Mesenchymal stem cell (in vitro differentiated cells and primary cell): Measurements from ENCODE around the gene FNBP1.

Experiments
- DNase-seq: peaks from one replicate; pipeline ENCODE4 v3.0.0-alpha.2; 2013
- H2AFZ ChIP-seq: one replicate; pipeline ENCODE4 v1.6.1; 2013; ENCODE audit warnings: low read depth, mild to moderate bottlenecking, control low read depth, inconsistent platforms, low read length, moderate library complexity
- H2AK5ac ChIP-seq: 2 replicates; pipeline ENCODE4 v1.6.1; 2013; ENCODE audit warnings: low read length, moderate library complexity, mild to moderate bottlenecking, inconsistent platforms; ENCODE audit not compliant: severe bottlenecking
- H2BK120ac ChIP-seq: one replicate; pipeline ENCODE4 v1.6.1; 2013; ENCODE audit warnings: low read depth, mild to moderate bottlenecking, inconsistent platforms, low read length, moderate library complexity
- H2BK12ac ChIP-seq, 2 experiments: one replicate each; pipeline ENCODE4 v1.6.1; 2013; ENCODE audit warnings: inconsistent platforms in 2 of 2, low read length in 2 of 2, mild to moderate bottlenecking in 2 of 2, moderate library complexity in 2 of 2, control low read depth in 1 of 2
- H2BK15ac ChIP-seq: one replicate; pipeline ENCODE4 v1.6.1; 2013; ENCODE audit warnings: mild to moderate bottlenecking, low read depth, inconsistent platforms; ENCODE audit not compliant: poor library complexity, severe bottlenecking
- H2BK5ac ChIP-seq: 2 replicates; pipeline ENCODE4 v1.6.1; 2013; ENCODE audit warnings: low read depth, mild to moderate bottlenecking, low read length, control low read depth, inconsistent platforms; ENCODE audit not compliant: poor library complexity, severe bottlenecking
- H3K14ac ChIP-seq, 2 experiments: one replicate each; pipeline ENCODE4 v1.6.1; 2013; ENCODE audit warnings: inconsistent platforms in 2 of 2, low read length in 2 of 2, control low read depth in 1 of 2, mild to moderate bottlenecking in 1 of 2, moderate library complexity in 1 of 2
- H3K18ac ChIP-seq, 2 experiments: one replicate each; pipeline ENCODE4 v1.6.1; 2013; ENCODE audit warnings: inconsistent platforms in 2 of 2, low read length in 2 of 2, control low read depth in 1 of 2, low read depth in 1 of 2, mild to moderate bottlenecking in 1 of 2
- H3K23ac ChIP-seq, 2 experiments: one replicate each; pipeline ENCODE4 v1.6.1; 2013; ENCODE audit warnings: inconsistent platforms in 2 of 2, low read length in 2 of 2, mild to moderate bottlenecking in 2 of 2, moderate library complexity in 2 of 2, control low read depth in 1 of 2
- H3K27ac ChIP-seq: 2 replicates; pipeline ENCODE4 v1.5.1; 2013; ENCODE audit warnings: mild to moderate bottlenecking, moderate library complexity, low read length, control low read depth, inconsistent platforms; ENCODE audit not compliant: poor library complexity, severe bottlenecking
- H3K27me3 ChIP-seq, 2 experiments: 2 replicates each; pipeline versions ENCODE4 v1.6.1 to v1.7.0; 2013; ENCODE audit warnings: low read length in 2 of 2, mild to moderate bottlenecking in 2 of 2, moderate library complexity in 2 of 2, control low read depth in 1 of 2, inconsistent platforms in 1 of 2; ENCODE audit not compliant: control insufficient read depth in 1 of 2, insufficient read depth in 1 of 2
- H3K36me3 ChIP-seq, 2 experiments: 2 replicates each; pipeline versions ENCODE4 v1.6.1 to v1.7.0; 2013; ENCODE audit warnings: low read length in 2 of 2, control low read depth in 1 of 2, inconsistent platforms in 1 of 2, low read depth in 1 of 2, mild to moderate bottlenecking in 1 of 2; ENCODE audit not compliant: insufficient read depth in 2 of 2, control insufficient read depth in 1 of 2
- H3K4ac ChIP-seq, 2 experiments: one replicate each; pipeline ENCODE4 v1.6.1; 2013; ENCODE audit warnings: inconsistent platforms in 2 of 2, low read length in 2 of 2, mild to moderate bottlenecking in 2 of 2, moderate library complexity in 2 of 2, control low read depth in 1 of 2, low read depth in 1 of 2
- H3K4me1 ChIP-seq: 2 replicates; pipeline ENCODE4 v1.6.1; 2013; ENCODE audit warnings: low read depth, low read length, control low read depth; ENCODE audit not compliant: control insufficient read depth, insufficient read depth
- H3K4me2 ChIP-seq: 2 replicates; pipeline ENCODE4 v1.6.1; 2013; ENCODE audit warnings: low read length, mild to moderate bottlenecking, inconsistent platforms; ENCODE audit not compliant: poor library complexity, severe bottlenecking
- H3K4me3 ChIP-seq, 2 experiments: 2 replicates each; pipeline versions ENCODE4 v1.5.1 to v1.7.0; 2013; ENCODE audit warnings: low read length in 2 of 2, mild to moderate bottlenecking in 2 of 2, control low read depth in 1 of 2, low read depth in 1 of 2; ENCODE audit not compliant: insufficient read depth in 1 of 2
- H3K79me1 ChIP-seq: replicated peaks from 2 replicates; pipeline ENCODE4 v1.6.1; 2013; ENCODE audit warnings: mild to moderate bottlenecking, control low read depth, low read length, inconsistent platforms; ENCODE audit not compliant: poor library complexity, severe bottlenecking
- H3K9ac ChIP-seq: 2 replicates; pipeline ENCODE4 v1.7.0; 2013; ENCODE audit warnings: mild to moderate bottlenecking, low read length, moderate library complexity
- H3K9me3 ChIP-seq: 2 replicates; pipeline ENCODE4 v1.7.0; 2013; ENCODE audit warnings: mild to moderate bottlenecking, low read length; ENCODE audit not compliant: control insufficient read depth
- H4K8ac ChIP-seq: one replicate; pipeline ENCODE4 v1.6.1; 2013; ENCODE audit warnings: inconsistent platforms, mild to moderate bottlenecking, low read length, moderate library complexity
- H4K91ac ChIP-seq: one replicate; pipeline ENCODE4 v1.6.1; 2013; ENCODE audit warnings: mild to moderate bottlenecking, low read length, inconsistent platforms
- WGBS: methylation state at CpG from one replicate; pipeline ENCODE4 v1.1.7; 2013; ENCODE audit warnings: mixed read lengths; 5-methylcytosine and 5-hydroxymethylcytosine counted together

Gene FNBP1

DNA sequence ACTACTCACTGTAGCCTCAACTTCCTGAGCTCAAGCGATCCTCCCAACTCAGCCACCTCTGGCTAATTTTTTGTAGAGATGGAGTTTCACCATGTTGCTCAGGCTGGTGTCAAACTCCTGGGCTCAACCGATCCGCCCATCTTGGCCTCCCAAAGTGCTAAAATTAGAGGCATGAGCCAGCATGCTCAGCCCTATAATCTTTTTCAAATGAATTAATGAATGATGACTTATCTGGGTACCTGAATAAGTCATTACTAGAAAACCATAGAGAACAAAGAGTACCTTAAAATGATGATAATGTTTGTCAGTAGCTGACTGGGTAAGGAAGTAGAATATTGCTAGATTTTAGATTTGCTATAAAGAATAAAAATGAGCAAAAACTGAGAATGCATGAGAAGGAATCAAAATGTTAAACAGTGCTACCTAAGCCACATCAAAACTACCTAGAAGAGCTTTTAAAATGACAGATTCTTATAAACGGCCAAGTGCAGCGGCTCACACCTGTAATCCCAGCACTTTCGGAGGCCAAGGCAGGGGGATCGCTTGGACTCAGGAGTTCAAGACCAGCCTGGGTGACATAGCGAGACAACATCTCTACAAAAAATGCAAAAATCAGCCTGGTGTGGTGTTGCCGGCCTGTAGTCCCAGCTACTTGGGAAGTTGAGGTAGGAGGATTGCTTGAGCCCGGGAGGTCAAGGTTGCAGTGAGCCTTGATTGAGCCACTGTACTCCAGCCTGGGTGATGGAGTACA is 13.6 kb downstream of the FNBP1 start:
- no peak overlapping the region for H2BK12ac ChIP-seq
- 99% methylated on average over 7 of the region's 10 CpGs for WGBS
- H2BK15ac ChIP-seq = no peak overlapping the region
- H4K91ac ChIP-seq = peak overlapping the region; percentile 15
- H3K4me2 ChIP-seq = no peak overlapping the region
- no peaks in the 10 kb centered on the region for H3K27me3 ChIP-seq
- no peak overlapping the region for H2BK5ac ChIP-seq
- H3K18ac ChIP-seq = no peak overlapping the region
- no peaks in the 10 kb centered on the region for H3K36me3 ChIP-seq
- no peak overlapping the region for H3K9ac ChIP-seq
- H4K8ac ChIP-seq = no peak overlapping the region
- H3K4ac ChIP-seq = no peak overlapping the region
- H3K27ac ChIP-seq = no peak overlapping the region
- peaks cover 22% of the 10 kb centered on the region for H3K79me1 ChIP-seq
- no peak overlapping the region for H3K14ac ChIP-seq
- no peak overlapping the region for H3K23ac ChIP-seq
- H2AFZ ChIP-seq = no peak overlapping the region
- no peak overlapping the region for H2BK120ac ChIP-seq
- no peaks in the 10 kb centered on the region for H3K9me3 ChIP-seq
- H2AK5ac ChIP-seq = no peak overlapping the region
- no peak overlapping the region for H3K4me3 ChIP-seq
- no peak for DNase-seq
- H3K4me1 ChIP-seq = peaks cover 2% of the 10 kb centered on the region

DNA sequence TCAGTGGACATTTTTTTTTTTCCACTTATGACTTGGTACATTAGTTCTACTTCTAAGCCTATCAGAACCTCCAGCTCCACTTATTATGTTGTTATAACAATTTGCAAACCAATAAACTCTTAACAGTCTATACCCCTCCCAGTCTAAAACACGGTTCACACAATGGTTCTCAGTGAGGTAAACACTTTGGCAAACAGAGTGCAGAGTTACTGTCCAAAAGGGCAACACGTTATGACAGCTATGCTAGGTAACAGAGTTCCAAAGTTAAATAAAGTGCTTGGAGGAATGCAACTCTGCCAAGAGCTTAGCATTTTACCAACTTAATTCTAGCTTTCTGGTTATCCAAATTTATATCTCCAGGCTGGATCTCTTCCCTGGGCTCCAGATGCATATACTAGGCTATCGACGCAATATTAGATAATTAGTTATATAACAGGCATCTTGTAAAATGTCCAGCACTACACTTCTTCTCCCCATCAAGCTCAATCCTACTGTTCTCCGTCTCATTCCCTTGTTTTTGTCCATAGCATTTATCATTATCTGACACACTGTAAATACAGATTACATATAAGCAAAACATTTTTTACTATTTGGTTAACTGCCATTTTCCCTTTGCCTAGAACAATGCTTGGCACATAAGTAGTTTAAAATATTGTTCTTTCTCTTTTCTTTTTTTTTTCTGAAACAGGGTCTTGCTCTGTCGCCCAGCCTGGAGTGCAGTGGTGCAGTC is 14.3 kb downstream of the FNBP1 start:
- Histone ChIP-seq H3K36me3 (no peaks in the 10 kb centered on the region), H3K4ac (no peak overlapping the region), H2BK12ac (no peak overlapping the region), H2BK5ac (no peak overlapping the region), H3K4me2 (no peak overlapping the region), H4K8ac (no peak overlapping the region), H2AFZ (no peak overlapping the region), H4K91ac (no peak overlapping the region), H3K27ac (no peak overlapping the region), H3K9ac (no peak overlapping the region), H3K18ac (no peak overlapping the region), H3K4me3 (no peak overlapping the region), H3K14ac (no peak overlapping the region), H2AK5ac (no peak overlapping the region), H3K23ac (no peak overlapping the region), H3K9me3 (no peaks in the 10 kb centered on the region), H2BK120ac (no peak overlapping the region), H3K79me1 (peaks cover 20% of the 10 kb centered on the region), H3K4me1 (no peaks in the 10 kb centered on the region), H3K27me3 (no peaks in the 10 kb centered on the region), H2BK15ac (no peak overlapping the region)
- DNase-seq = no peak
- WGBS = 96% methylated on average over 6 of the region's 6 CpGs

DNA sequence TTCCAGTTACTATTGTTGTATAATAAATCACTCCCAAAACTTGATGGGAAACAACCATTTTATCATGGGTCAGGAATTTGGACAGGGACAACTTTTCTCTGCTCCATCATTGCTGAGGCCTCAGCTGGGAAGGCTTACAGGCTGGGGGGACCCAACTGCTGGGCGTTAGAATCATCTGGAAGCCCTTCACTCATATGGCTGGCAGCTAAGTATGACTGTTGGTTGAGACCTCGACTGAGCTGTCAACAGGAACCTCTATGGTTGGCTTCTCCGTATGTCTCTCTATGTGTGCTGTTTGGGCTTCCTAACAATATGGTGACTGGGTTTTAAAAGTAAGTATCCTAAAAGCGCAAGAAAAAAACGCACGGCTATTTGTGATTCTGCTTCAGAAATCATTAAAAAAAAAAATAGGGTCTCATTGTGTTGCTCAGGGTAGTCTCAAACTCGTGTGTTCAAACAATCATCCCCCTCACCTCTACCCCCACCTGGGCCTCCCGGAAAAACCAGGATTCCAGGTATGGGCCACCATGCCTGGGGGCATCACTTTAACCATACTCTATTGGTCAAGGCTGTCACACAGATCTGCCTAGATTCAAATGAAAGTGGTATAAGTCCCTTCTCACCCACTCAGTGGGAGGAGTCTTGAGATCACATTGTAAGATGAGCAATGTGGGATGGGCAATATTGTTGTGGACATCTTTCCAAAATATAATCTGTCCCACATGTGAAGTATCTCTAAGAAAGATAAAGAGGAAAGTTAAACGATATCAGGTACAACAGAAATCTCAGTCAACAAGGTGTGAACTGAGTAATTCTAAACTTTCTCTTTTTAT is 15.2 kb downstream of the FNBP1 start:
- no peak overlapping the region for H3K18ac ChIP-seq
- H2BK120ac ChIP-seq = no peak overlapping the region
- H3K27ac ChIP-seq = no peak overlapping the region
- no peak overlapping the region for H2BK12ac ChIP-seq
- DNase-seq = no peak
- no peak overlapping the region for H4K8ac ChIP-seq
- H3K4me3 ChIP-seq = no peak overlapping the region
- no peaks in the 10 kb centered on the region for H3K27me3 ChIP-seq
- no peak overlapping the region for H3K4me2 ChIP-seq
- no peak overlapping the region for H3K23ac ChIP-seq
- H4K91ac ChIP-seq = no peak overlapping the region
- H3K4ac ChIP-seq = no peak overlapping the region
- H2AFZ ChIP-seq = no peak overlapping the region
- H3K4me1 ChIP-seq = peaks cover 2% of the 10 kb centered on the region
- 94% methylated on average over 9 of the region's 9 CpGs for WGBS
- H3K9ac ChIP-seq = no peak overlapping the region
- no peak overlapping the region for H3K14ac ChIP-seq
- H2BK15ac ChIP-seq = no peak overlapping the region
- no peak overlapping the region for H2AK5ac ChIP-seq
- no peak overlapping the region for H2BK5ac ChIP-seq
- H3K36me3 ChIP-seq = no peaks in the 10 kb centered on the region
- H3K9me3 ChIP-seq = no peaks in the 10 kb centered on the region
- H3K79me1 ChIP-seq = peaks cover 23% of the 10 kb centered on the region
